A549 treated with CORT108297 at 1 μM for 4 hours (cell line): ENCODE results near the gene ASAH2. TPM values are rescaled to one million over a fixed set of nuclear protein-coding genes. Genes with fewer than 3 reads are reported as not detected.

Experiments used
- total RNA-seq: library from RNA; stranded (reverse); fragments of 200-300 nt; extraction: Qiagen RNA extraction; gene quantifications from 5 replicates; pipeline ENCODE4 v1.2.3, GENCODE V29; 2022

The ASAH2 gene
- total RNA-seq: 0.87 to 4.2 TPM (median 2.7 TPM) in 5 replicates

GRCh38 chr10:50251394-50251793, at the start of gene ASAH2:
Gene ASAH2, minus strand, starts transcription at chr10:50251516. Its CDS starts 2,906 bp downstream, at chr10:50248610.

Other genes with a start within 250 kb of the ASAH2 start
- gene WASHC2A, start 183.6 kb downstream of the ASAH2 start, total RNA-seq: 12.1 to 14.3 TPM (median 13.0 TPM) in 5 replicates